ENCODE measurements around the gene CTXN1. TPM values are rescaled to one million over a fixed set of nuclear protein-coding genes. Genes with fewer than 3 reads are reported as not detected.

Gene CTXN1
- polyA plus RNA-seq, 12 donors: 0.86 to 14.9 (median 1.9) TPM; not detected in 1

DNA sequence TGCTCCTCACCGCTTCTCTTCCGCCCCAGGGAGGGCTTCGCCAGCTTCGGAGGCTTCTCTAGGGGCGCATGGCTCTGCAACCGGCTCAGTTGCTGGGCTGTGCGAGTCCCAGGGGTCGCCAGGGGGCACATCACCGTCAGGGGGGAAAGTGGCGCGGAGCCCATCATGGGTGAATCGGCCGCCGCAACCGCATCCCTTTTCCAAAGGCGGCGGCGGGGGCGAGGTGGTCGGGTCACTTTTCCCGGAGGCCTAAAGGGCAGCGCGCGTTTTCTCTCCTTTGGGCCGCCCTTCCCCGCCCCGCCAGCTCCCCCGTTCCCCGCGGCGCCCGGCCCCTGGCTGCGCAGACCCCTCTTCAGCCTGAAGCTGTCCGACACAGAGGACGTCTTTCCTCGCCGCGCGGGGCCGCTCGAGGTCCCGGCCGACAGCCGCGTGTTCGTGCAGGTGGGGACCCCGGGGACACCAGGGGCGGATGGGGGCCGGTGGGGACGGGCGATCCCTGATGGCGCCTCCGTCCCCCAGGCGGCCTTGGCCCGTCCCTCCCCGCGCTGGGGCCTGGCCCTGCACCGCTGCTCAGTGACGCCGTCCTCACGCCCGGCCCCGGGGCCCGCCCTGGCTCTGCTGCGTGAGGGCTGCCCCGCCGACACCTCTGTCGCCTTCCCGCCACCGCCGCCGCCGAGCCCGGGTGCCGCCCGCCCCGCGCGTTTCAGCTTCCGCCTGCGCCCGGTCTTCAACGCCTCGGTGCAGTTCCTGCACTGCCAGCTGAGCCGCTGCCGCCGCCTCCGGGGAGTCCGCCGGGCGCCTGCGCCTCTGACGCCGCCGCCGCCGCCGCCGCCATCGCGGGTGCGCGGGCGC lies 9.6 kb downstream of the CTXN1 start:
- no peak for DNase-seq

- DNase-seq: no peak
Measured at GRCh38 chr19:7915250-7916102, 10.5 kb downstream of the CTXN1 start.

GRCh38 chr19:7914598-7915045 lies 11.3 kb downstream of the CTXN1 start, which contains the start of gene TGFBR3L:
Gene TGFBR3L, plus strand, starts transcription at chr19:7914830.
- DNase-seq: no peak

DNA sequence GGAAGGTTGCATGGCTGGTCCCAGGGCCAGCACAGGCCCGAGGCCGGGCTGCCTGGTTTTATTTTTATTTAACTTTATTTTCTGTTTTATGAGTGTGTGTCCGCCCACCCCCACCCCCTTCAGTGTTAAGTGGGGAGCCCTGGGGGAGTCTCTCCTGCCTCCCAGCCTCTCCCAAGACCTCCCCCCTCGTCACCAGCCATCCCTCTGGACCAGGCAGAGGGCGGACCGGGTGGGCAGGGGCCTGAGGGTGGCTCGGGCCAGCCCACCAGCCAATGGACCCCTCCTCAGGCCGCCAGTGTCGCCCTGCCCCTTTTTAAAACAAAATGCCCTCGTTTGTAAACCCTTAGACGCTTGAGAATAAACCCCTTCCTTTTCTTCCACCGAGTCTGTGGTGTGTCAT lies 11.8 kb downstream of the CTXN1 start:
- DNase-seq: no peak

GRCh38 chr19:7913652-7914051 lies 12.3 kb downstream of the CTXN1 start:
- DNase-seq: no peak

DNA sequence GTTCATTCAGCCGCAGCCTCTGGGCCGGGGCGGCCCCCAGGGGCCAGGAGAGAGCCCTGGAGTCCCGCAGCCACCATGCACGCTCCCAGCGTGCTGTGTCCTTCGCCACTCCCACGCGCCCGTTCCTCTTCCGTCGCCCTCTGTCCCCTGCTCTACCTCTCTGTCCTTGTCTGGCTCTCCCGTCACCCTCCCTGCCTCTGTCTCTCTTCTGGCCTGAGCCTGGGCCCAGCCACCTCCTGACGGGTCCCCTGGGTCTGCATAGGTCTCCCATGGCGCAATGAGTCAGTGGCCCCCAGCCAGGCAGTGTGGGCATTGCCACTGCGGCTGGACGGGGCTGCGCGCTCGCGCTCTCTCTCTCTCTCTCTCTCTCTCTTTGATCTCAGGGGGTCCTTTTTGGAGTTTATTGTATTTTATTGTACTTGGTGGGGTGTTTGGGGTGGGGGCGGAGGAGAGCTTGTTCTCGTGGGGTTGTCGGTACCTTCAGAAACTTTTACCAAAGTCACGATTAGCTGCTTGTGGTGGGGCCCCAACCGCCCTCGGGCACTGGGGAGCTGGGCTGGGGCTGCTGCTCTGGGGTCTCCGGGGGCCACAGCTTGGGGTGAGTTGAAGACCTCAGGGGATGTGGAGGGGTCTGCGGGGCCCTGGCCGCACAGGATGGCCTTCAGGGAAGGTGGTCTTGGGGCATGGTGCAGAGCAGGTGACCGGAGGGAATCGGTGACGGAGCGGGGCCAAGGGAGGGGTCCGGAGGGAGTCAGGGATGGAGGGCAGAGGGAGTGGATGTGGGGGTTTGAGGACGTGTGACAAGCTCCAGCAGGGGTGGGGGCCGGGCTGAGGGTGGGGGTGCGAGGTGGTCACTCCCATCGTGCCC lies 13.0 kb downstream of the CTXN1 start:
- DNase-seq: no peak

DNA sequence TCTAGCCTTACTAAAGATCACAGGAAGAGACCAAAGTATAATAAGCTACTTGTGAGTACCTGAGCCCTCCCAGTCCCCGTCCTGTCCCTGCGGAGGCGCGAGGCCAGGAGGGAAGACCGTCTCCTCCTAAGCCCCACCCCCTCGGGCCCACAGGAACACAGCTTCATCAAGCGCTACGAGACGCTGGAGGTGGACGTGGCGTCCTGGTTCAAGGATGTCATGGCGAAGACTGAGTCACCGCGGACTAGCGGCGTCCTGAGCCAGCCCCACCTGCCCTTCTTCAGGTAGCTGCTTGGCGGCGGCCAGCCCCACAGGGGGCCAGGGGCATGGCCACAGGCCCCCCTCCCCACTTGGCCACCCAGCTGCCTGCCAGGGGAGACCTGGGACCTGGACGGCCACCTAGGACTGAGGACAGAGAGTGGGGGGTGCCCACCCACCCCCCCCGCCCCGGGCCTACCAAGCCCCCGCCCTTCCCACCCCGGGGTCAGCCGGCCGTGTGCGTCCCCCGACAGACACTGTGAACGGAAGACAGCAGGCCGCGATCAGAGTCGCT lies 13.7 kb downstream of the CTXN1 start:
- no peak for DNase-seq

DNA sequence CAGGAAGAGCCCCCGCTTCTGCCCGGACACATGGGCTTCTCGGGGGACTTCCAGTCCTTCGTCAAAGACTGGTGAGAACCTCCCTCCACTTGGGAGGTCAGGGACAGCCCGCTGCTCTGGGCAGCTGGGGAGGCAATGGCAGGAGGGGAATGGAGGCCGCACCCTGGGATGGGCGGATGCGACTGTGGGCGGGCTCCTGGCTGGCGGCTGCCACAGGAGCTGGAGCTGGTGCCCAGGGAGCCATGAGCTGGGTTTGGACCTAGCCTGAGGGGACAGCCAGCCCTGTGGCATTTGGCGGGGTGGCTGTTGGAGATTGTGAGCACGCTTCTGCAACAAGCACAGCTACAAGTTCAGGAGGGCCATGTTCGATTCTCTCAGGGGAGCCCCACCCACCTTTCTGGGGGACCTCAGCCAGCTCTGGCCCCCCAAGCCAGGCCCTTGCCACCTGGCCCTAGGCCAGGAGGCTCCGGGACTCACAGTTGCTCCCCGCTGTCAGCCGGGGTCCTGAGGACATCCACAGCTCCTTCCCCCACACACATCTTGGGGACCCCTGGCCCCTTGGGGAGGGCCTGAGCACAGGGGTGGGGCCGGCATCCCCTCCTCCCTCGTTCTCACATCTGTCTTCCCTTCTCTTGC lies 14.3 kb downstream of the CTXN1 start:
- no peak for DNase-seq

- no peak for DNase-seq
Measured at GRCh38 chr19:7910321-7911161, 15.4 kb downstream of the CTXN1 start.

- no peak for DNase-seq
Measured at GRCh38 chr19:7909471-7910067, 16.4 kb downstream of the CTXN1 start.

- DNase-seq: no peak
Measured at GRCh38 chr19:7908742-7909461, 17.0 kb downstream of the CTXN1 start.

GRCh38 chr19:7908078-7908699 lies 17.7 kb downstream of the CTXN1 start:
- DNase-seq: no peak

DNA sequence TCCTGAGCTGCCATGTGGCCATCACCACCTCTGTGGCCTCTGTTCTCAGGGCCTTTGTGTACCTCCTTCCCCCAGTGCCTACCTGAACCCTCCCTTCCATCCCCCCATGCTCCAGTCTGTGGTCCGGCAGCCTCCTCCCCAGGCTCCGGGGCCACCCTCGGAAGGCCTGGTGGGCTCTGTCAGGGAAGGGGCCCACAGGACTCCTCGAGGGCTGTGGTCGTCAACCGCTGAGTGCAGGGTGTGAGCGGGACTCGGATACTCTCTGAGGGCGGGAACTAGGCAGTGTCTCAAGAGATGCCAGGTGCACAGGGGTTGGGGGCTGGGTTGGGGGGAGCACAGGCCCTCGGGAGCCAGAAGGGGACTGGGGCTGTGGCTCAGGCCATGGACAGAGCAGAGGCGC lies 18.4 kb downstream of the CTXN1 start:
- DNase-seq: no peak

DNA sequence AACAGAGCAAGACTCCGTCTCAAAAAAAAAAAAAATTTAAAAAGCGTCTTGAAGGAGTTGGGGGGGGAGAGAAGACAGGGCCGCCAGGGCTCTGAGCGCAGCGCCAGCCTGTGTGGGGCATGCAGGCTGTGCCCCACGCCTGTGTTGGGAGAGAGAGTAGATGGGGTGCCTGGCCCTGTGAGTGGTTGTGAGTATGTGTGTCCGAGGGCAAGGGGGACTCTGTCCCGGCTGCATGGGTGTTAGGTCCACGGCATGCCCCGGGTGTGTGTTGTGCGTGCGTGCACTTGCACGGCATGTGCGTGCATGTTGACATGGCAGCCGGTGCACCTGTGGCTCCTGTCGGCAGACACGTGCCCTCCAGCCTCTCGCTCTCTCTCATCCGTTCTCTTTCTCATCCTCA lies 18.8 kb downstream of the CTXN1 start:
- no peak for DNase-seq

DNA sequence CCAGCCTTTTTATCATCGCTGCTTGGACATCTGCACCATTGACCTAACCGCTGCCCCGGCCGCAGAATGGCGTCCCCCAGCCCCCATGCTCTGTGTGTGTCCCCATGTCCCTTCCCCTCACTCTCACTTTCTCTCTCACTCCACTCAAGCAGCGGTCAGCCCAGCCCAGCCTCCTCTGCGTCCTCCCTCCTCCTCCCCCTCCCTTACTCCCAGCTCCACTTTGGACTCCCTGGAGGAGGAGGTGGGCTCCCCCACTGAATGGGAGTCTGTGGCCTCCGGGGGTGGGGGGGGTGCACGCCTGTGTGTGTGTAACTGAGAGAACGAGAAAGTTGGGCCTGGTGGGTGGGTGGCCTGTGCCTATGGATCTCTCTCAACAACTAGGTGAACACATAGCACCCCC lies 20.1 kb downstream of the CTXN1 start:
- DNase-seq: no peak

DNA sequence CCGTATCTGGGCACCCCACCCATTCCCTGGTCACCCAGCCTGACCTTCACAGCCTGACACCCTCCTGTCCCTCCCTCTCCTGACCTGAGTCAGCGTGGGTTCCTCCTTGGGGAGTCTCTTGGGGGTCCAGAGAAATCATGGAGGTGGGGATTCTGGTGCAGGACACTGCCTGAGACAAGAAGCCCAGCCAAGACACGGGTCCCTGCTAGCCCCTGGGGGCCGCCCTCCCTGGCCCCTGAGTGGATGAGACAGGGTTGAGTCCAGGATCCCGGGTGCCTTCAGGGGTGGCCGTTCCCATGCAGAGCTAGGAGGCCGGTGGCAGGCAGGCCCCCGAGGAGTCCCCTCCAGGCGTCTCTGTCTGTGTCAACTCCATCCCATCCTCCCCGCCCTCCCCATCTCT lies 20.7 kb downstream of the CTXN1 start:
- no peak for DNase-seq

GRCh38 chr19:7904074-7905020 lies 21.6 kb downstream of the CTXN1 start:
- no peak for DNase-seq
